ENCODE measurements around the gene DIPK1C.

The DIPK1C gene

GRCh38 chr18:74390900-74391299 lies 66.2 kb downstream of the DIPK1C start:
- DNase-seq (ENCODE audit: low read depth in 1 of 2, low spot score in 1 of 2): no peak

- no peak for DNase-seq (ENCODE audit: low read depth in 1 of 2, low spot score in 1 of 2)
Measured at GRCh38 chr18:74389991-74390390, 67.1 kb downstream of the DIPK1C start.

- DNase-seq (ENCODE audit: low read depth in 1 of 2, low spot score in 1 of 2): no peak
Measured at GRCh38 chr18:74389171-74389927, 67.8 kb downstream of the DIPK1C start.

GRCh38 chr18:74388227-74388626 lies 68.9 kb downstream of the DIPK1C start:
- no peak for DNase-seq (ENCODE audit: low read depth in 1 of 2, low spot score in 1 of 2)

GRCh38 chr18:74387383-74387782 lies 69.7 kb downstream of the DIPK1C start:
- no peak for DNase-seq (ENCODE audit: low read depth in 1 of 2, low spot score in 1 of 2)
